ENCODE data around the gene SH3PXD2A. TPM values are rescaled to one million over a fixed set of nuclear protein-coding genes. Genes with fewer than 3 reads are reported as not detected.

The SH3PXD2A gene
- total and polyA plus RNA-seq, 2 of the 4 experiments (the other 2 are of a cell fraction) = 6.3 to 23.0 TPM

- ChIA-PET POLR2A (ENCODE audit: unreplicated experiment) (no interaction called here), CTCF (no interaction called here)
- H3K4ac ChIP-seq (ENCODE audit: low read depth, low read length) = 0 out of 2 replicates have a peak overlapping the region, but pooled peaks have one; percentile 34
- dilution Hi-C loops (cut with HindIII; ENCODE audit: low sequenced_read_pairs, unreplicated experiment) = no loop called here
- ATAC-seq (ENCODE audit: low read depth) (no peak), DNase-seq (no peak)
- BruUV-seq (replicated peaks) = no TSS peak
- no peak overlapping the region for H3K9ac ChIP-seq (ENCODE audit: low read depth, low read length)
- peak overlapping the region; percentile 2; the same call in 1 of the 2 replicates for H3K23ac ChIP-seq (ENCODE audit: low read depth, low read length)
- H3K27ac ChIP-seq (ENCODE audit: insufficient read depth, low read length) = no peak overlapping the region
- TF ChIP-seq BHLHE40 (IDR thresholded peaks at IDR 0.05; ENCODE audit: low read depth, low read length) (no peak), MXI1 (IDR thresholded peaks at IDR 0.05; ENCODE audit: borderline replicate concordance, low read depth, low read length) (no peak), CHD1 (IDR thresholded peaks at IDR 0.05; ENCODE audit: low read depth, low read length) (no peak), RCOR1 (IDR thresholded peaks at IDR 0.05; ENCODE audit: insufficient replicate concordance, low read length) (no peak), FOS (IDR thresholded peaks at IDR 0.05; ENCODE audit: low read depth, low read length) (no peak), SMC3 (IDR thresholded peaks at IDR 0.05; ENCODE audit: low read depth, low read length) (no peak), CEBPB (IDR thresholded peaks at IDR 0.05; ENCODE audit: low read depth, low read length) (no peak), MAFK (IDR thresholded peaks at IDR 0.05; ENCODE audit: low read depth, low read length) (no peak), POLR2A (IDR thresholded peaks at IDR 0.05; ENCODE audit: low read depth, low read length) (no peak), RFX5 (IDR thresholded peaks at IDR 0.05; ENCODE audit: low read depth, low read length) (no peak), NFE2L2 (IDR thresholded peaks at IDR 0.05; ENCODE audit: low read depth, low read length) (no peak)
- TF ChIP-seq, protein P1, sequence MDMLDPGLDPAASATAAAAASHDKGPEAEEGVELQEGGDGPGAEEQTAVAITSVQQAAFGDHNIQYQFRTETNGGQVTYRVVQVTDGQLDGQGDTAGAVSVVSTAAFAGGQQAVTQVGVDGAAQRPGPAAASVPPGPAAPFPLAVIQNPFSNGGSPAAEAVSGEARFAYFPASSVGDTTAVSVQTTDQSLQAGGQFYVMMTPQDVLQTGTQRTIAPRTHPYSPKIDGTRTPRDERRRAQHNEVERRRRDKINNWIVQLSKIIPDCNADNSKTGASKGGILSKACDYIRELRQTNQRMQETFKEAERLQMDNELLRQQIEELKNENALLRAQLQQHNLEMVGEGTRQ (IDR thresholded peaks at IDR 0.05; ENCODE audit: low read depth, low read length) = no peak
- TF ChIP-seq, protein P2, sequence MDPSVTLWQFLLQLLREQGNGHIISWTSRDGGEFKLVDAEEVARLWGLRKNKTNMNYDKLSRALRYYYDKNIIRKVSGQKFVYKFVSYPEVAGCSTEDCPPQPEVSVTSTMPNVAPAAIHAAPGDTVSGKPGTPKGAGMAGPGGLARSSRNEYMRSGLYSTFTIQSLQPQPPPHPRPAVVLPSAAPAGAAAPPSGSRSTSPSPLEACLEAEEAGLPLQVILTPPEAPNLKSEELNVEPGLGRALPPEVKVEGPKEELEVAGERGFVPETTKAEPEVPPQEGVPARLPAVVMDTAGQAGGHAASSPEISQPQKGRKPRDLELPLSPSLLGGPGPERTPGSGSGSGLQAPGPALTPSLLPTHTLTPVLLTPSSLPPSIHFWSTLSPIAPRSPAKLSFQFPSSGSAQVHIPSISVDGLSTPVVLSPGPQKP (IDR thresholded peaks at IDR 0.05; ENCODE audit: borderline replicate concordance, low read depth, low read length) = no peak
- H3K79me1 ChIP-seq (ENCODE audit: low read depth in 1 of 2, low read length in 2 of 2) = no peaks in the 10 kb centered on the region
- no peak overlapping the region for H4K5ac ChIP-seq (ENCODE audit: low read depth, low read length)
- intact Hi-C loops (cut with micrococcal nuclease) = no loop called here
- in situ Hi-C loops (cut with MboI; ENCODE audit: low sequenced_read_pairs) = no loop called here
- H2BK20ac ChIP-seq (ENCODE audit: low read depth, low read length) = no peak overlapping the region; the same call in 1 of the 2 replicates
- H4K91ac ChIP-seq (ENCODE audit: insufficient read depth, low read depth, low read length) = no peak overlapping the region
- peak overlapping the region; percentile 1; the same call in 1 of the 2 replicates for H2BK120ac ChIP-seq (ENCODE audit: low read depth, low read length)
- no peak overlapping the region for H2BK5ac ChIP-seq (ENCODE audit: low read depth, low read length, poor library complexity, severe bottlenecking)
- peaks cover 7% of the 10 kb centered on the region for H3K4me1 ChIP-seq (ENCODE audit: control insufficient read depth, insufficient read depth, low read length)
- H3K4me3 ChIP-seq (ENCODE audit: insufficient read depth, low read depth, low read length) = peak overlapping the region; percentile 9; the same call in 1 of the 2 replicates
- H2BK15ac ChIP-seq (ENCODE audit: low read depth, low read length) = no peak overlapping the region
- peak overlapping the region; percentile 79 for H2AK9ac ChIP-seq (replicated peaks; ENCODE audit: low read depth, low read length, poor library complexity)
- H3K9me3 ChIP-seq (ENCODE audit: control insufficient read depth, insufficient read depth, low read length) = no peaks in the 10 kb centered on the region; the same call in 1 of the 2 replicates
- H3K9me1 ChIP-seq (ENCODE audit: insufficient read depth, low read length) = peaks cover 17% of the 10 kb centered on the region
- peaks cover 62% of the 10 kb centered on the region for H3K27me3 ChIP-seq (ENCODE audit: control insufficient read depth, insufficient read depth, low read length)
- H3K36me3 ChIP-seq (ENCODE audit: control insufficient read depth, insufficient read depth, low read length) = no peaks in the 10 kb centered on the region
- H4K20me1 ChIP-seq (ENCODE audit: insufficient read depth, low read length) = peaks cover 5% of the 10 kb centered on the region
- H4K8ac ChIP-seq (ENCODE audit: low read depth in 2 of 2, low read length in 2 of 2) = no peak overlapping the region
- 90% methylated on average over 8 of the region's 11 CpGs; no CpG with 5 or more reads in 1 of the 2 experiments for WGBS, 2 experiments (ENCODE audit: extremely low coverage in 2 of 2, insufficient read length in 1 of 2)
- H3K4me2 ChIP-seq (ENCODE audit: low read depth, low read length) = peak overlapping the region; percentile 67; the same call in 1 of the 2 replicates
- H3K18ac ChIP-seq (ENCODE audit: low read depth, low read length) = no peak overlapping the region; the same call in 1 of the 2 replicates
- peak overlapping the region; percentile 1; the same call in 1 of the 2 replicates for H3K14ac ChIP-seq (replicated peaks; ENCODE audit: low read depth, low read length)
- peak overlapping the region; percentile 84 for H2AFZ ChIP-seq (replicated peaks; ENCODE audit: low read length, poor library complexity)
- H2AK5ac ChIP-seq (ENCODE audit: low read depth, low read length) = 0 out of 2 replicates have a peak overlapping the region, but pooled peaks have one; percentile 58
- H3K56ac ChIP-seq (ENCODE audit: extremely low read depth, insufficient read depth, low read length) = no peak overlapping the region
Observed at GRCh38 chr10:103555712-103556111, 299.7 kb downstream of the SH3PXD2A start.
